Sigmoid colon (tissue), 7 donors: Measurements from ENCODE around the gene SPATA24. TPM values are rescaled to one million over a fixed set of nuclear protein-coding genes. Genes with fewer than 3 reads are reported as not detected.
"Not testable (repeated sequence)": the region's sequence is repeated elsewhere in the genome, so short reads cannot be mapped to it uniquely, and the experiment has no call there.

Experiments used
- DNase-seq: peaks from one replicate; pipeline ENCODE4 v3.0.0-alpha.2; 2019
- H3K27ac ChIP-seq, 4 donors: fragments of 200-600 bp; sonication (generic); one replicate each; pipeline ENCODE4 v1.5.1; 2016 to 2019; ENCODE audit warnings: mild to moderate bottlenecking in 1 of 4
- H3K27me3 ChIP-seq, 3 donors: fragments of 200-600 bp; sonication (generic); one replicate each; pipeline ENCODE4 v1.5.1; 2019; ENCODE audit warnings: mild to moderate bottlenecking in 1 of 3
- H3K36me3 ChIP-seq, 4 donors: fragments of 200-600 bp; sonication (generic); one replicate each; pipeline ENCODE4 v1.5.1; 2016 to 2019
- H3K4me1 ChIP-seq, 4 donors: fragments of 200-600 bp; sonication (generic); one replicate each; pipeline ENCODE4 v1.5.1; 2017 to 2019
- H3K4me3 ChIP-seq, 4 donors: fragments of 200-600 bp; sonication (generic); one replicate each; pipeline ENCODE4 v1.5.1; 2017 to 2019; ENCODE audit warnings: mild to moderate bottlenecking in 2 of 4, moderate library complexity in 1 of 4
- H3K9me3 ChIP-seq, 4 donors: fragments of 200-600 bp in 3 of 4; sonication (generic) in 3 of 4; one replicate each; pipeline versions ENCODE4 v1.5.1 to v1.6.1; 2013 to 2019
- CTCF ChIP-seq, 4 experiments: fragments of 450-650 bp in 3 of 4; fragments of 200-600 bp in 1 of 4; IDR thresholded peaks; one replicate each; pipeline ENCODE4 v1.5.1; 2016 to 2019; ENCODE audit warnings: antibody characterized with exemption in 4 of 4, mild to moderate bottlenecking in 3 of 4, moderate library complexity in 2 of 4
- EP300 ChIP-seq, 4 donors: sonication (generic); formaldehyde crosslinking; IDR thresholded peaks; one replicate each; pipeline ENCODE4 v1.6.1; 2017; ENCODE audit warnings: antibody characterized with exemption in 4 of 4
- POLR2A ChIP-seq, 2 donors: fragments of 450-650 bp; IDR thresholded peaks; one replicate each; pipeline ENCODE4 v1.6.1; 2016; ENCODE audit warnings: antibody characterized with exemption in 2 of 2, mild to moderate bottlenecking in 2 of 2, moderate library complexity in 2 of 2
- POLR2AphosphoS5 ChIP-seq, 4 donors: sonication (generic); formaldehyde crosslinking; IDR thresholded peaks; one replicate each; pipeline ENCODE4 v1.6.1; 2017; ENCODE audit warnings: antibody characterized with exemption in 4 of 4
- WGBS, 2 donors: extraction: QIAGEN DNeasy Blood & Tissue Kit; methylation state at CpG; one replicate each; pipeline ENCODE4 v1.1.7; 2013; 5-methylcytosine and 5-hydroxymethylcytosine counted together
- intact Hi-C: fragments of 100-400 bp; cut with DNase I; formaldehyde crosslinking; loops from one replicate; pipeline ENCODE4 v1.15.1; 2023
- polyA plus RNA-seq, 3 donors: library from polyadenylated mRNA; stranded (reverse); fragments of 200-250 nt; gene quantifications; one replicate each; pipeline ENCODE4 v1.2.3, GENCODE V29; 2013
- total RNA-seq, 4 donors: library from RNA; depleted of rRNA; stranded (reverse); fragments of >200 nt; gene quantifications; one replicate each; pipeline ENCODE4 v1.1.0, GENCODE V29; 2016
- donor health status: healthy with polysubstance abuse.
- donor health status: Bipolar disorder and iron deficiency.
- donor health status: healthy.

Gene SPATA24
- total and polyA plus RNA-seq, 7 donors = 1.4 to 9.0 (median 7.3) TPM

DNA sequence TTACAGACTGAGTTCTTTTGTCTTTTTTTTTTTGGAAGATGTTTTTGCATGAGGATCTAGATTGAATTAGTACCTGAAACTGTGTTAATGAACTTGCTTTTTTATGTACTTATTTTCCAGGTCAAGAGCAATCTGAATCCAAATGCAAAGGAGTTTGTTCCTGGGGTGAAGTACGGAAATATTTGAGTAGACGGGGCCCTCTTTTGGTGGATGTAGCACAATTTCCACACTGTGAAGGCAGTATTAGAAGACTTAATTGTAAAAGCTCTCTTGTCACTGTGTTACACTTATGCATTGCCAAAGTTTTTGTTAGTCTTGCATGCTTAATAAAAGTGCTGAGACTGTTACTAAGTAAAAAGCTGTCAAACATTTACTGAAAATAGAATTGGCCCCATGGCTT lies 35.3 kb downstream of the SPATA24 start:
- 80 to 84% methylated on average over 2 of the region's 2 CpGs for WGBS, 2 donors
- no peak for DNase-seq
- no peaks in the 10 kb centered on the region for H3K9me3 ChIP-seq
- no peaks in the 10 kb centered on the region for H3K27me3 ChIP-seq
- no peak for TF ChIP-seq POLR2AphosphoS5 (IDR thresholded peaks at IDR 0.05)
- no peak for TF ChIP-seq EP300 (IDR thresholded peaks at IDR 0.05)
- TF ChIP-seq POLR2A (IDR thresholded peaks at IDR 0.05) = no peak
- no peak for TF ChIP-seq CTCF (IDR thresholded peaks at IDR 0.05)
- H3K4me3 ChIP-seq = no peak overlapping the region
- H3K4me1 ChIP-seq = peaks cover 0 to 5% (median 4%) of the 10 kb centered on the region in 4 donors
- intact Hi-C loops = no loop called here
- H3K27ac ChIP-seq = no peak overlapping the region
- H3K36me3 ChIP-seq = peaks cover 33 to 93% (median 37%) of the 10 kb centered on the region in 4 donors

- TF ChIP-seq POLR2AphosphoS5 (IDR thresholded peaks at IDR 0.05) = no peak
- DNase-seq = no peak
- Histone ChIP-seq H3K9me3 (no peaks in the 10 kb centered on the region), H3K4me1 (peaks cover 0 to 16% (median 6%) of the 10 kb centered on the region in 4 donors), H3K27me3 (no peaks in the 10 kb centered on the region), H3K36me3 (peaks cover 22 to 60% (median 31%) of the 10 kb centered on the region in 4 donors), H3K4me3 (no peak overlapping the region), H3K27ac (no peak overlapping the region)
- intact Hi-C loops = no loop called here
- WGBS, 2 donors = 70 to 72% methylated on average over 2 of the region's 2 CpGs
Observed at GRCh38 chr5:139364466-139364865, 39.4 kb downstream of the SPATA24 start.

DNA sequence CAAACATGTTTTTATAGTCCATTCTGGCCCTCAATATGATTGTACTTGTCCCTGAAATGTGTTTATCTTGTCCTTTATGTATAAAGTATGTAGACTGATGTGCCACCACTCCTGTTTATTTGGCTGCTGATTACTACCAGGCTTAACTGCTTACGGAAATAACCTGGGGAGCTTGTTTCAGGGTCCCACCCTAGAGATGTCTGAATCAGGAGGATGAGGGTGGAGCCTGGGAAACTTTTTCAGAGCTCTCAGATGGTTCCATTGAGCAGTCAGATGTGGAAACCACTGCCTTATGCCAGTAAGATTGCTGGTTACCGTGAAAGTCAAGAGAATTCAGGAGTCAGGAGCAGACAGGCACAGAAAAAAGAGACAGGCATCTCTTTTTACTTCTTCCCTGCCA lies 40.0 kb downstream of the SPATA24 start:
- TF ChIP-seq EP300 (IDR thresholded peaks at IDR 0.05) = no peak
- no peak for TF ChIP-seq POLR2AphosphoS5 (IDR thresholded peaks at IDR 0.05)
- TF ChIP-seq CTCF (IDR thresholded peaks at IDR 0.05) = no peak
- TF ChIP-seq POLR2A (IDR thresholded peaks at IDR 0.05) = no peak
- H3K27ac ChIP-seq = no peak overlapping the region

GRCh38 chr5:139361835-139362429 lies 42.0 kb downstream of the SPATA24 start:
- peaks cover 11 to 35% (median 30%) of the 10 kb centered on the region in 4 donors for H3K36me3 ChIP-seq
- no peak for DNase-seq
- H3K4me3 ChIP-seq = no peak overlapping the region
- WGBS, 2 donors = 87% methylated on average over 6 of the region's 6 CpGs
- intact Hi-C loops = no loop called here
- H3K27me3 ChIP-seq = no peaks in the 10 kb centered on the region
- H3K27ac ChIP-seq = no peak overlapping the region
- peaks cover 0 to 16% (median 8%) of the 10 kb centered on the region in 4 donors for H3K4me1 ChIP-seq
- TF ChIP-seq POLR2AphosphoS5 (IDR thresholded peaks at IDR 0.05) (peak in 3 of 4 donors; percentile 17 to 65 (median 56)), EP300 (IDR thresholded peaks at IDR 0.05) (no peak)
- no peaks in the 10 kb centered on the region for H3K9me3 ChIP-seq

More for the DNA sequence above, 40.0 kb downstream of the SPATA24 start:
- Histone ChIP-seq H3K36me3 (peaks cover 16 to 55% (median 31%) of the 10 kb centered on the region in 4 donors), H3K4me3 (no peak overlapping the region), H3K9me3 (no peaks in the 10 kb centered on the region), H3K4me1 (peaks cover 0 to 16% (median 6%) of the 10 kb centered on the region in 4 donors), H3K27me3 (no peaks in the 10 kb centered on the region)
- DNase-seq = no peak
- WGBS, 2 donors = 79 to 84% methylated on average over 2 of the region's 2 CpGs
- intact Hi-C loops = no loop called here

DNA sequence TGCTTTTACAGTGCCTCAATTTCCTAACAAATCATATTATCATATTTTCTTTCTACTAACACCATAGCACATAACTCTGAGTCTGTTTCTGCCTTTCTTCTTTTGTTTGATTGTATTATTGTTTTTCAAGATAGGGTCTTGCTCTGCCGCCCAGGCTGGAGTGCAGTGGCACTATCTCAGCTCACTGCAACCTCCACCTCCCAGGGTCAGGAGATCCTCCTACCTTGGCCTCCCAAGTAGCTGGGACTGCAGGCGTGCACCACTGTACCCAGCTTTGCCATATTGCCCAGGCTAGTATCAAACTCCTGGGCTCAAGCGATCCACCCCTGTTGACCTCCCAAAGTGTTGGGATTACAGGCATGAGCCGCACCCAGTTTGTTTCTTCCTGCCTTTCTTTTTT lies 43.5 kb downstream of the SPATA24 start:
- Histone ChIP-seq H3K36me3 (peaks cover 0 to 19% (median 16%) of the 10 kb centered on the region in 4 donors), H3K27me3 (no peaks in the 10 kb centered on the region), H3K9me3 (no peaks in the 10 kb centered on the region), H3K4me3 (no peak overlapping the region), H3K4me1 (peaks cover 0 to 16% (median 10%) of the 10 kb centered on the region in 4 donors), H3K27ac (no peak overlapping the region)
- WGBS, 2 donors = 96 to 97% methylated on average over 4 of the region's 4 CpGs
- TF ChIP-seq CTCF (IDR thresholded peaks at IDR 0.05) (no peak), EP300 (IDR thresholded peaks at IDR 0.05) (no peak), POLR2AphosphoS5 (IDR thresholded peaks at IDR 0.05) (no peak), POLR2A (IDR thresholded peaks at IDR 0.05) (no peak)
- DNase-seq = no peak
- intact Hi-C loops = no loop called here

DNA sequence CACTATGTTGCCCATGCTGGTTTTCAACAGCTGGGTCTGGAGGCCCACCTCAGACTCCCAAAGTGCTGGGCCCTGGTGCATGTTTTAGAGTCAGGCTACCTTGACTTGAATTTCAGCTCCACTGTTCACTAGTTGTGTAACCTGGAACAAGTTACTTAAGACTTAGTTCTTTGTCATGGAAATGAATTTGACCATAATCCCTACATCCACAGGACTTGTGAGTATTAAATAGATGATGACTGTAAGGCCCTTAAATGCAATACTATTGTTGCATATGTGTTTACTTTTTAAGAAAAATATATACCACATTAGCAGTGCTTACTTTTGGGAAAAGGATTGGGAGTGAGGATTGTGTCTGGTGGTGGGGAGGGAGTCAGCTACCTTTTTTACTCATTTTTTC lies 45.8 kb downstream of the SPATA24 start:
- no peak for TF ChIP-seq CTCF (IDR thresholded peaks at IDR 0.05)
- TF ChIP-seq POLR2A (IDR thresholded peaks at IDR 0.05) = no peak
- TF ChIP-seq POLR2AphosphoS5 (IDR thresholded peaks at IDR 0.05) = no peak
- no peak for TF ChIP-seq EP300 (IDR thresholded peaks at IDR 0.05)
- no peak for DNase-seq
- Histone ChIP-seq H3K36me3 (peaks cover 0 to 5% (median 2%) of the 10 kb centered on the region in 4 donors), H3K4me3 (no peak overlapping the region), H3K27me3 (no peaks in the 10 kb centered on the region), H3K4me1 (peaks cover 0 to 18% (median 10%) of the 10 kb centered on the region in 4 donors), H3K9me3 (no peaks in the 10 kb centered on the region), H3K27ac (no peak overlapping the region)
- intact Hi-C loops = no loop called here

GRCh38 chr5:139355900-139356299 lies 48.0 kb downstream of the SPATA24 start:
- H3K4me3 ChIP-seq, intact Hi-C loops, H3K9me3 ChIP-seq, H3K36me3 ChIP-seq, DNase-seq, H3K27ac ChIP-seq, H3K27me3 ChIP-seq: not testable (repeated sequence)
- 95 to 96% methylated on average over 8 of the region's 8 CpGs for WGBS, 2 donors
- H3K4me1 ChIP-seq = peaks cover 0 to 14% (median 5%) of the 10 kb centered on the region in 4 donors
